Measurements from ENCODE around the gene RPS6KA5.
"Not testable (repeated sequence)": the region's sequence is repeated elsewhere in the genome, so short reads cannot be mapped to it uniquely, and the experiment has no call there.

RPS6KA5 gene

GRCh38 chr14:90856115-90856514 lies 204.3 kb downstream of the RPS6KA5 start:
- not testable (repeated sequence) for DNase-seq

- no peak for DNase-seq
Observed at GRCh38 chr14:90853116-90853515, 207.3 kb downstream of the RPS6KA5 start.

- DNase-seq, result no peak
Observed at GRCh38 chr14:90851327-90852036, 209.0 kb downstream of the RPS6KA5 start.

- DNase-seq, result peak; percentile 63
Observed at GRCh38 chr14:90850487-90850886, 210.0 kb downstream of the RPS6KA5 start.

- no peak for DNase-seq
Observed at GRCh38 chr14:90849787-90850444, 210.5 kb downstream of the RPS6KA5 start.

GRCh38 chr14:90848944-90849731 lies 211.3 kb downstream of the RPS6KA5 start:
- no peak for DNase-seq

- DNase-seq, result peak; percentile 83
Observed at GRCh38 chr14:90846511-90846910, 213.9 kb downstream of the RPS6KA5 start.

- DNase-seq, result no peak
Observed at GRCh38 chr14:90844321-90844720, 216.1 kb downstream of the RPS6KA5 start.

- DNase-seq, result no peak
Observed at GRCh38 chr14:90842726-90843125, 217.7 kb downstream of the RPS6KA5 start.

- DNase-seq, result not testable (repeated sequence)
Observed at GRCh38 chr14:90840667-90841066, 219.8 kb downstream of the RPS6KA5 start.

- DNase-seq, result no peak
Observed at GRCh38 chr14:90839889-90840266, 220.6 kb downstream of the RPS6KA5 start.

- DNase-seq, result peak; percentile 18
Observed at GRCh38 chr14:90839024-90839888, 221.2 kb downstream of the RPS6KA5 start.

GRCh38 chr14:90838531-90838930 lies 221.9 kb downstream of the RPS6KA5 start:
- not testable (repeated sequence) for DNase-seq

GRCh38 chr14:90837355-90837754 lies 223.1 kb downstream of the RPS6KA5 start:
- DNase-seq, result no peak

- DNase-seq, result no peak
Observed at GRCh38 chr14:90836692-90837063, 223.8 kb downstream of the RPS6KA5 start.

GRCh38 chr14:90831821-90832220 lies 228.6 kb downstream of the RPS6KA5 start:
- no peak for DNase-seq

GRCh38 chr14:90830931-90831701 lies 229.3 kb downstream of the RPS6KA5 start:
- DNase-seq, result no peak

- DNase-seq, result no peak
Observed at GRCh38 chr14:90829677-90830076, 230.8 kb downstream of the RPS6KA5 start.

GRCh38 chr14:90828642-90829487 lies 231.6 kb downstream of the RPS6KA5 start:
- DNase-seq, result no peak

- DNase-seq, result peak; percentile 88
Observed at GRCh38 chr14:90827919-90828610, 232.4 kb downstream of the RPS6KA5 start.
